Coronary artery (tissue), 2 donors: ENCODE data around the gene DCANP1.

Experiments
- DNase-seq: peaks from one replicate; pipeline ENCODE4 v3.0.0-alpha.2; 2017; ENCODE audit warnings: low spot score
- H3K27ac ChIP-seq, 2 donors: fragments of 200-600 bp; sonication (generic); one replicate each; pipeline ENCODE4 v1.5.1; 2016 to 2019
- H3K4me3 ChIP-seq: fragments of 200-600 bp; sonication (generic); 2 replicates; pipeline ENCODE4 v1.5.1; 2016; ENCODE audit warnings: mild to moderate bottlenecking, moderate library complexity
- TF ChIP-seq, protein P1 (sequence below): fragments of 200-600 bp; sonication (generic); IDR thresholded peaks from one replicate; pipeline ENCODE4 v1.5.1; 2019; ENCODE audit warnings: antibody characterized with exemption

The DCANP1 gene

DNA sequence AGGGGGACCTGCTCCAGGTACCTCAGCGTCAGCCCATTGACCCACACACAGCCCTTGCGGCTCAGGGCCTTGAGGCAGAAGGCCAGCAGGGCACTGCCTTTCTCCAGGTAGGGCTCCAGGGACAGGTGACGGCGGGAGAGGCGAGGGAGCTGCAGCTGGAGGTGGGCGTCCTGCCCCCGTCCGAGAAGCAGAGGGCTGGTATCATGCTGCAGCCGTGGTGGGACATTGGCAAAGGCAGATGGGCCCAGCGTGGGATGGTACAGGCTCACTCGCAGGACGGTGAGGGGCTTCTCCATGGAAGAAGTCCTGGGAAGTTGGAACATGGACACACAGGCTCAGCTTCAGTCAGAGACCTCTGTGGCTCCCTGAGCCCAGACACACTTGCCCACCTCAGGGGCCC is 2.5 kb upstream of the DCANP1 start:
- DNase-seq: no peak
- TF ChIP-seq, protein P1, sequence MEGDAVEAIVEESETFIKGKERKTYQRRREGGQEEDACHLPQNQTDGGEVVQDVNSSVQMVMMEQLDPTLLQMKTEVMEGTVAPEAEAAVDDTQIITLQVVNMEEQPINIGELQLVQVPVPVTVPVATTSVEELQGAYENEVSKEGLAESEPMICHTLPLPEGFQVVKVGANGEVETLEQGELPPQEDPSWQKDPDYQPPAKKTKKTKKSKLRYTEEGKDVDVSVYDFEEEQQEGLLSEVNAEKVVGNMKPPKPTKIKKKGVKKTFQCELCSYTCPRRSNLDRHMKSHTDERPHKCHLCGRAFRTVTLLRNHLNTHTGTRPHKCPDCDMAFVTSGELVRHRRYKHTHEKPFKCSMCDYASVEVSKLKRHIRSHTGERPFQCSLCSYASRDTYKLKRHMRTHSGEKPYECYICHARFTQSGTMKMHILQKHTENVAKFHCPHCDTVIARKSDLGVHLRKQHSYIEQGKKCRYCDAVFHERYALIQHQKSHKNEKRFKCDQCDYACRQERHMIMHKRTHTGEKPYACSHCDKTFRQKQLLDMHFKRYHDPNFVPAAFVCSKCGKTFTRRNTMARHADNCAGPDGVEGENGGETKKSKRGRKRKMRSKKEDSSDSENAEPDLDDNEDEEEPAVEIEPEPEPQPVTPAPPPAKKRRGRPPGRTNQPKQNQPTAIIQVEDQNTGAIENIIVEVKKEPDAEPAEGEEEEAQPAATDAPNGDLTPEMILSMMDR: no peak
- Histone ChIP-seq H3K4me3 (no peak overlapping the region), H3K27ac (no peak overlapping the region)

DNA sequence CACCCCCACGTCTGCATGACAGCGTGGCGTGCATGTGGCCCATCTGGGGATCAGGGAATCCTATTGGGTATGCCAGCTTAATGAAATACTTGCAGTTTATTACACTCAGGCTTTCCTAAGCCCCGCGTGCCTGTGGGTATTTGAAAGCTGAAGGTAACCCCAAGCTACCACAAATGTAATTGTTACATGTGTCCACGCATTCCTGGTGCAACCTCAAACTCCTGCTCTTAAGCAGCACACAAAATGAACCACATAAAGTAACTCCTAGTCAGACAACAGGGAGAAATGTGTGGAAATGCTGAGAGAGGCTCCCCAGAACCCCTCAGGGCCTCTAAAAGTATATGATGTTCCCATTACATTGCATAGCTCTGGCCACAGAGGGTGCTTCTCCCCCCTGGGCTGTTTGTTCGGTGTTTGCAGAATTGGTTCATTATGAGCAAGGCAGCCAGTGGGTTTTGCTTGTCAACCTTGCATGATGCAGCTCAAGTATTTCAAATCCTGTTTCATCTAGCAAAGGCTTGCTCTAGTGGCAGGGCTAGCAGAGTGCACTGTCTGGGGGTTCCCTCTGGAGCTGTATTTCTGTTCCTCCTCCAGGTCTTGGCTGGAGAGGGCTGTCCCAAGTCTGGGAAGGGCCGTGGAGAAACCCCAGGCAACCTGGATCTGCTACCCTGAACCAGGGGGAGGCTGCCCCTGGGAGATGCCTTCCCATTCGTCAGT is 1.8 kb upstream of the DCANP1 start:
- TF ChIP-seq, protein P1: no peak
- no peak overlapping the region for H3K4me3 ChIP-seq
- no peak for DNase-seq

DNA sequence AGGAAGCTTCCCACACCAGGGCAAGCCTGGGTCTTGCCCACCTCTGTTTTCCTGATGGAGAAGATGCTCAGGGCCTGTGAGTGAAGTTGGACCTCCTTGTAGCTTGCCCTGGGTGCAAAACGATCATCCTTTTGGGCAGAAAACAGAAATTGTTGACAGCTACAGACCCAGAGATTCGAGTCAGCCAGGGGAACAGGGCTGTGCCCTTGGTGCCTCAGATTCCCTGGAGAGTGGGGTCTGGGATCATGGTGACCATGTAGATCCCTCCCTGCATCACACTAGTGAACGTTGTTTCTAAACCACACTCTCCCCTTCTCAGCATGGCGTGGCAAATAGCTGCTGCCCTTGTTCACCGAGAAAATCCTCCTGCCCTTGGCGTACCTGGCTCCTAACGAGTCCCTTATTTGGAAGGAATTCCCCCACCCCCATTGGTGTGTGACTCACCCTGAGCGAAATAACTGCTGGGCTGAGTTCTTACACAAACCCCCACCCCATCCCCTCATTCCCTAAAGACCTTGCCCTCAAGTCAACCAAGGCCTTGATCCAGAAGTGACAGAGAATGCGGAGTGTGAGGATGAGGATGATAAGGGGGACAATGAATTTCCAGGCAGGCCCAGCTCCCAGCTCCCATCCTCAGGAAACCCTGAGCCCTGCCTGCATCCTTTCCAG is 1.1 kb upstream of the DCANP1 start:
- TF ChIP-seq, protein P1: no peak
- Histone ChIP-seq H3K4me3 (no peak overlapping the region), H3K27ac (no peak overlapping the region)
- DNase-seq: peak; percentile 58

More for the DNA sequence above, 1.8 kb upstream of the DCANP1 start:
- H3K27ac ChIP-seq: no peak overlapping the region

DNA sequence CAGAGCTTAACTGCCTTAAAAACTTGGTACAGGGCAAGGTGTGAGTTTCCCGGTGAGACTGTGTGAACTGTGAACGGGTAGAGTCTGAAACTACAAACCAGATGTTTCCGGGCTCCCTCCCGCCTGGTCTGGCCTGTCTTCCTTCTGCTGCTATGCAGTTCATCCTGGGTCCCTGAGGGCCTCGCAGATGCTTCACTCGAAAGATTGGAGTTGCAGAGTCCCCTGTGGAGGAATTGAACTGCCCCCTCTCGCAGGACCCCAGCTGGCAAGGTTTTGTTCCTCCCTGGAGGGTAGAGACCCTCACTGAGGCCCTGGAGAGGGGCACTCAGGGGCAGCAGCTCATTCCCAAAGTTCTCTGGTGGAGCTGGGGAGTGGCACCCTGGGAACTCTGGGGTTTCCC is 533 bp downstream of the DCANP1 start:
- TF ChIP-seq, protein P1: no peak
- no peak overlapping the region for H3K4me3 ChIP-seq
- no peak for DNase-seq
- no peak overlapping the region for H3K27ac ChIP-seq

DNA sequence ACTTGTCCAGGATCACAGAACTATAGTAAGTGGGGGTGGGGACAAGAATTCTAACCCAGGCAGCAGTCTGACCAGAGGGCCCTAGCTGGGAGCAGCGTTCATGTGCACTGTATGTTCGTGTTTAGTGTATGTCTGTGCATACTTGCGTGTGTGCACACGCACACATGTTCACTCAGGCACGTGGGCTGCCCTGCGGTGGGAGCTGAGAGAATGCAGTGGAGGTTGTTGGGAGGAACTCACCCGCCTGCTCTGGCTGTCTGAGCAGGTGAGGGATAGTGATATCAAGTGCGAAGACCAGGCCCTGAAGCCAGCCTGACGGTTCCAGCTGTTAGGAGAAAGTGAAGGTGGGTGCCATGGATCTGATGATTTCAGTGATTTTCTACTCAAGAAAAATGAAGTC is 942 bp downstream of the DCANP1 start:
- DNase-seq: no peak

DNA sequence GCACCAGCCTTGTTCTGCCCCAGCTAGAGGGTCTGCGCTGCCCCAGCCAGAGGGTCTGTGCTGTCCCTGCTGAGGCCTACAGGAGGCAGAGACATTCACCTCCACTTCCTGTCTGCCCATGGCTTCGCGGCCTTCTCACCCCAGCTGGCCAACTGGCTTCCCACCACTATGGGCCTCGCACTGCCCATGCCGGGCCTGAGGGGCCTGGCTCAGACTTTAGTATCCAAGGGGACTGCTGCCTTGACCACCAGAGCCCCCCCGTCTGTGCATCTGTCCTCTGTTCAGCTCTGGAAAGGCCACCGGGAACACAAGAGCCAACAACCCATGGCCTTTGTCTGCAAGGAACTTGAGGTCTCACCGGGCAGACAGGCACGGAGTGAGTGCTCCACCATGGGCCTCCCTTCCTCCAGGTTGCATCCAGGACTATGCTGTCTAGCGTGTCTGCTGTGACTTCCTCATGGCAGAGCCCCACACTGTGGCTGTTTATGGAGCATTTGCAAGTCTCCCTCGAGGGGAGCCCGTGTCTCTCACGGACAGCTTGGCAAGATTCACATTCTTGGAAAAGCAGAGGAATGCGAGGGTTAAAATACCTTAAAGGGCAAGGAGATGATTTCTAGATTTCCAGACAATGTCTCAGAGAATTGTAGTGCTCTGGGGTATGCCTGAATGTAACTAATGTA is 1.7 kb downstream of the DCANP1 start:
- TF ChIP-seq, protein P1: no peak
- no peak overlapping the region for H3K27ac ChIP-seq
- peak; percentile 69 for DNase-seq
- no peak overlapping the region for H3K4me3 ChIP-seq

More for the DNA sequence above, 942 bp downstream of the DCANP1 start:
- H3K4me3 ChIP-seq: no peak overlapping the region
- TF ChIP-seq, protein P1: no peak
- H3K27ac ChIP-seq: no peak overlapping the region
